Neuronal stem cell (in vitro differentiated cells): Measurements from ENCODE around the gene PKD1L1.
A peak's percentile ranks its signal among the peaks of the same experiment; 100 is the strongest.

ENCODE experiments used
- DNase-seq: peaks from one replicate; pipeline ENCODE4 v3.0.0-alpha.2; 2013; ENCODE audit warnings: low spot score
- H2AFZ ChIP-seq: one replicate; pipeline ENCODE4 v1.6.1; 2013; ENCODE audit warnings: mild to moderate bottlenecking, low read length, inconsistent platforms
- H2AK5ac ChIP-seq: 2 replicates; pipeline ENCODE4 v1.6.1; 2013; ENCODE audit warnings: low read depth, mild to moderate bottlenecking, inconsistent platforms, low read length, moderate library complexity, mixed read lengths
- H2BK120ac ChIP-seq: 2 replicates; pipeline ENCODE4 v1.6.1; 2013; ENCODE audit warnings: low read depth, mild to moderate bottlenecking, inconsistent platforms, low read length, moderate library complexity, mixed read lengths
- H2BK12ac ChIP-seq: one replicate; pipeline ENCODE4 v1.6.1; 2013; ENCODE audit warnings: low read length, inconsistent platforms
- H2BK15ac ChIP-seq: 2 replicates; pipeline ENCODE4 v1.6.1; 2013; ENCODE audit warnings: mild to moderate bottlenecking, low read length, inconsistent platforms, mixed read lengths
- H2BK5ac ChIP-seq: one replicate; pipeline ENCODE4 v1.6.1; 2013; ENCODE audit warnings: inconsistent platforms, mild to moderate bottlenecking, low read length, moderate library complexity
- H3K14ac ChIP-seq: one replicate; pipeline ENCODE4 v1.6.1; 2013; ENCODE audit warnings: low read length, inconsistent platforms
- H3K18ac ChIP-seq: 2 replicates; pipeline ENCODE4 v1.6.1; 2013; ENCODE audit warnings: low read length, inconsistent platforms
- H3K23ac ChIP-seq: 2 replicates; pipeline ENCODE4 v1.6.1; 2013; ENCODE audit warnings: low read depth, mild to moderate bottlenecking, mixed read lengths, low read length, inconsistent platforms; ENCODE audit not compliant: poor library complexity
- H3K27ac ChIP-seq: replicated peaks from 3 replicates; pipeline ENCODE4 v1.5.1; 2013; ENCODE audit warnings: low read length, inconsistent platforms
- H3K27me3 ChIP-seq, 3 experiments: 2 replicates each; pipeline ENCODE4 v1.6.1; 2013; ENCODE audit warnings: low read length in 3 of 3, mild to moderate bottlenecking in 2 of 3, inconsistent platforms in 1 of 3, low read depth in 1 of 3, mixed read lengths in 1 of 3, moderate library complexity in 1 of 3; ENCODE audit not compliant: control insufficient read depth in 3 of 3, insufficient read depth in 3 of 3
- H3K36me3 ChIP-seq, 2 donors: replicated peaks in 1 of 2; 2 replicates each; pipeline ENCODE4 v1.6.1; 2013; ENCODE audit warnings: low read length in 2 of 2; ENCODE audit not compliant: control insufficient read depth in 2 of 2, insufficient read depth in 2 of 2
- H3K4ac ChIP-seq: 2 replicates; pipeline ENCODE4 v1.6.1; 2013; ENCODE audit warnings: inconsistent platforms, mild to moderate bottlenecking, low read length, moderate library complexity
- H3K4me1 ChIP-seq, 2 donors: 1 replicate in 1 of 2; 2 replicates in 1 of 2; pipeline ENCODE4 v1.6.1; 2013; ENCODE audit warnings: low read length in 2 of 2, low read depth in 1 of 2; ENCODE audit not compliant: control insufficient read depth in 2 of 2, insufficient read depth in 1 of 2
- H3K4me2 ChIP-seq: one replicate; pipeline ENCODE4 v1.6.1; 2013; ENCODE audit warnings: mild to moderate bottlenecking, low read length, inconsistent platforms; ENCODE audit not compliant: insufficient read depth, poor library complexity, severe bottlenecking
- H3K4me3 ChIP-seq, 2 donors: 2 replicates each; pipeline ENCODE4 v1.5.1; 2013; ENCODE audit warnings: low read length in 2 of 2, mild to moderate bottlenecking in 2 of 2, inconsistent platforms in 1 of 2, moderate library complexity in 1 of 2
- H3K79me1 ChIP-seq: one replicate; pipeline ENCODE4 v1.6.1; 2013; ENCODE audit warnings: low read depth, mild to moderate bottlenecking, inconsistent platforms, low read length, moderate library complexity
- H3K9ac ChIP-seq: one replicate; pipeline ENCODE4 v1.6.1; 2013; ENCODE audit warnings: mild to moderate bottlenecking, low read depth, low read length, inconsistent platforms; ENCODE audit not compliant: poor library complexity
- H3K9me3 ChIP-seq, 2 donors: replicated peaks in 1 of 2; 2 replicates each; pipeline versions ENCODE3 to v1.6.1; 2013; ENCODE audit warnings: low read length in 2 of 2, mild to moderate bottlenecking in 2 of 2, inconsistent platforms in 1 of 2, low read depth in 1 of 2, mixed read lengths in 1 of 2, moderate library complexity in 1 of 2; ENCODE audit not compliant: control insufficient read depth in 2 of 2, insufficient read depth in 1 of 2
- H4K8ac ChIP-seq: one replicate; pipeline ENCODE4 v1.6.1; 2013; ENCODE audit warnings: low read depth, mild to moderate bottlenecking, inconsistent platforms, low read length, moderate library complexity
- H4K91ac ChIP-seq: one replicate; pipeline ENCODE4 v1.6.1; 2013; ENCODE audit warnings: low read length, low read depth, mild to moderate bottlenecking, inconsistent platforms; ENCODE audit not compliant: poor library complexity
- WGBS, 2 donors: extraction: QIAGEN DNeasy Blood & Tissue Kit; methylation state at CpG; one replicate each; pipeline ENCODE4 v1.1.7; 2013; ENCODE audit warnings: missing lambda C conversion rate in 2 of 2, mixed read lengths in 1 of 2; ENCODE audit not compliant: insufficient read length in 2 of 2, insufficient replicate concordance in 1 of 2; ENCODE audit errors: extremely low coverage in 2 of 2; 5-methylcytosine and 5-hydroxymethylcytosine counted together

PKD1L1 gene

GRCh38 chr7:47940088-47941013 is 7.9 kb downstream of the PKD1L1 start:
- no peak overlapping the region for H3K18ac ChIP-seq
- no peaks in the 10 kb centered on the region for H3K36me3 ChIP-seq
- no peak overlapping the region for H2BK15ac ChIP-seq
- no peak overlapping the region for H4K8ac ChIP-seq
- H3K23ac ChIP-seq, result no peak overlapping the region
- no peak overlapping the region for H4K91ac ChIP-seq
- H2BK12ac ChIP-seq, result no peak overlapping the region
- H3K9me3 ChIP-seq, result no peaks in the 10 kb centered on the region
- H3K27me3 ChIP-seq, result peaks cover 0 to 19% (median 0%) of the 10 kb centered on the region in 3 experiments
- H2AFZ ChIP-seq, result peak overlapping the region; percentile 26
- no peak overlapping the region for H2BK120ac ChIP-seq
- no peak for DNase-seq
- no peak overlapping the region for H2AK5ac ChIP-seq
- no peak overlapping the region for H3K4me3 ChIP-seq
- H3K4ac ChIP-seq, result no peak overlapping the region
- no CpG with 5 or more reads among the region's 14 CpGs for WGBS, 2 donors
- H2BK5ac ChIP-seq, result no peak overlapping the region
- H3K14ac ChIP-seq, result no peak overlapping the region
- no peak overlapping the region for H3K4me2 ChIP-seq
- H3K27ac ChIP-seq, result no peak overlapping the region
- H3K4me1 ChIP-seq, result peaks cover 9 to 21% of the 10 kb centered on the region in 2 donors
- H3K79me1 ChIP-seq, result no peaks in the 10 kb centered on the region
- no peak overlapping the region for H3K9ac ChIP-seq

- Histone ChIP-seq H3K23ac (no peak overlapping the region), H3K4ac (no peak overlapping the region), H2BK120ac (no peak overlapping the region), H2BK15ac (no peak overlapping the region), H3K4me2 (no peak overlapping the region), H3K79me1 (no peaks in the 10 kb centered on the region), H2AK5ac (peak overlapping the region; percentile 41), H4K8ac (no peak overlapping the region), H2BK12ac (no peak overlapping the region), H3K18ac (no peak overlapping the region), H4K91ac (no peak overlapping the region), H3K27me3 (peaks cover 0 to 19% (median 0%) of the 10 kb centered on the region in 3 experiments), H3K9me3 (no peaks in the 10 kb centered on the region), H3K4me1 (peaks cover 13 to 21% of the 10 kb centered on the region in 2 donors), H3K9ac (no peak overlapping the region), H2BK5ac (no peak overlapping the region), H3K4me3 (no peak overlapping the region), H3K27ac (no peak overlapping the region), H2AFZ (no peak overlapping the region), H3K14ac (no peak overlapping the region), H3K36me3 (no peaks in the 10 kb centered on the region)
- WGBS, 2 donors, result no CpG with 5 or more reads among the region's 7 CpGs
- no peak for DNase-seq
Measured at GRCh38 chr7:47939425-47940036, 8.7 kb downstream of the PKD1L1 start.

GRCh38 chr7:47938574-47939165 is 9.6 kb downstream of the PKD1L1 start:
- Histone ChIP-seq H3K27ac (no peak overlapping the region), H3K9me3 (no peaks in the 10 kb centered on the region), H4K8ac (no peak overlapping the region), H3K4me1 (peaks cover 17 to 21% of the 10 kb centered on the region in 2 donors), H3K4me2 (no peak overlapping the region), H2AFZ (no peak overlapping the region), H2BK12ac (no peak overlapping the region), H3K9ac (no peak overlapping the region), H3K4me3 (no peak overlapping the region), H3K27me3 (peaks cover 0 to 18% (median 0%) of the 10 kb centered on the region in 3 experiments), H4K91ac (no peak overlapping the region), H2BK120ac (no peak overlapping the region), H3K4ac (no peak overlapping the region), H2AK5ac (peak overlapping the region; percentile 2), H3K18ac (peak overlapping the region; percentile 63), H3K14ac (no peak overlapping the region), H2BK5ac (no peak overlapping the region), H3K79me1 (no peaks in the 10 kb centered on the region), H3K23ac (no peak overlapping the region), H3K36me3 (no peaks in the 10 kb centered on the region), H2BK15ac (no peak overlapping the region)
- no peak for DNase-seq
- no CpG with 5 or more reads among the region's 6 CpGs for WGBS, 2 donors
